Upper lobe of left lung (tissue), 4 donors: ENCODE results near the gene SPPL3.

Experiments used
- EP300 ChIP-seq, 4 donors: sonication (generic); formaldehyde crosslinking; IDR thresholded peaks; one replicate each; pipeline ENCODE4 v1.5.1; 2017; ENCODE audit warnings: antibody characterized with exemption in 4 of 4, control low read depth in 2 of 4
- TF ChIP-seq, protein P1 (sequence below), 6 experiments: fragments of 450-650 bp in 4 of 6; fragments of 200-600 bp in 2 of 6; sonication (generic) in 2 of 6; IDR thresholded peaks; one replicate each; pipeline ENCODE4 v1.5.1; 2016 to 2019; ENCODE audit warnings: antibody characterized with exemption in 6 of 6

DNA sequence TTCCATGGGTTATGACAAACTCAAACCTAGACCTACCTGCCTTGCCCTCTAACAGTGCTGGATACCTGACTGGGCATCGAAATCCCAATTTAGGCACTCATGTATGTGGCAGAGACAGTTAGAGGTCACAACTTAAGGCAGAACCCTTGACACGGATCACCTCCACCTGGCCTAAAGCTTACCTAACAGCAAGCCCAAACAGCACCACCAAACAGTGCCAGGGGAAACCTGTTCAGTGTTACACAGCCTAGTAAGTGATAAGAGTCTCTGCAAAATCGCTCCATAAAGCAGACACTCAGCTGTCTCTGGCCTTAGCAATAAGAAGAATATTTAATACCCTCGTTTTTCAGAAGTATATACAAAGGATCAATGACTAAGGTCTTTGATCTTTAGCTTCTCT is 77.8 kb downstream of the SPPL3 start:
- TF ChIP-seq, protein P1, sequence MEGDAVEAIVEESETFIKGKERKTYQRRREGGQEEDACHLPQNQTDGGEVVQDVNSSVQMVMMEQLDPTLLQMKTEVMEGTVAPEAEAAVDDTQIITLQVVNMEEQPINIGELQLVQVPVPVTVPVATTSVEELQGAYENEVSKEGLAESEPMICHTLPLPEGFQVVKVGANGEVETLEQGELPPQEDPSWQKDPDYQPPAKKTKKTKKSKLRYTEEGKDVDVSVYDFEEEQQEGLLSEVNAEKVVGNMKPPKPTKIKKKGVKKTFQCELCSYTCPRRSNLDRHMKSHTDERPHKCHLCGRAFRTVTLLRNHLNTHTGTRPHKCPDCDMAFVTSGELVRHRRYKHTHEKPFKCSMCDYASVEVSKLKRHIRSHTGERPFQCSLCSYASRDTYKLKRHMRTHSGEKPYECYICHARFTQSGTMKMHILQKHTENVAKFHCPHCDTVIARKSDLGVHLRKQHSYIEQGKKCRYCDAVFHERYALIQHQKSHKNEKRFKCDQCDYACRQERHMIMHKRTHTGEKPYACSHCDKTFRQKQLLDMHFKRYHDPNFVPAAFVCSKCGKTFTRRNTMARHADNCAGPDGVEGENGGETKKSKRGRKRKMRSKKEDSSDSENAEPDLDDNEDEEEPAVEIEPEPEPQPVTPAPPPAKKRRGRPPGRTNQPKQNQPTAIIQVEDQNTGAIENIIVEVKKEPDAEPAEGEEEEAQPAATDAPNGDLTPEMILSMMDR (IDR thresholded peaks at IDR 0.05) = no peak
- TF ChIP-seq EP300 (IDR thresholded peaks at IDR 0.05) = no peak
